Limb (tissue), 2 donors: ENCODE results near the gene SPTAN1.
"Not testable (repeated sequence)": the region's sequence is repeated elsewhere in the genome, so short reads cannot be mapped to it uniquely, and the experiment has no call there.

Experiments
- DNase-seq, 2 donors: peaks; one replicate each; pipeline ENCODE4 v3.0.0-alpha.2; 2016; ENCODE audit errors: extremely low spot score in 2 of 2

SPTAN1 gene

GRCh38 chr9:128631636-128632035, 79.2 kb downstream of the SPTAN1 start:
- no peak for DNase-seq

GRCh38 chr9:128632066-128632465, 79.7 kb downstream of the SPTAN1 start:
- DNase-seq: no peak

GRCh38 chr9:128632486-128632885, 80.1 kb downstream of the SPTAN1 start:
- no peak for DNase-seq

GRCh38 chr9:128633057-128633456, 80.7 kb downstream of the SPTAN1 start:
- DNase-seq: no peak

GRCh38 chr9:128633601-128634000, 81.2 kb downstream of the SPTAN1 start:
- no peak for DNase-seq

GRCh38 chr9:128634111-128634510, 81.7 kb downstream of the SPTAN1 start:
- no peak for DNase-seq

- DNase-seq: no peak
Measured at GRCh38 chr9:128634651-128635262, 82.4 kb downstream of the SPTAN1 start.

- DNase-seq: peak; percentile 60 to 70
Measured at GRCh38 chr9:128635266-128636023, 83.1 kb downstream of the SPTAN1 start.

- no peak for DNase-seq
Measured at GRCh38 chr9:128636024-128636390, 83.6 kb downstream of the SPTAN1 start.

GRCh38 chr9:128636556-128637530, 84.5 kb downstream of the SPTAN1 start:
- no peak for DNase-seq

GRCh38 chr9:128637656-128638055, 85.3 kb downstream of the SPTAN1 start:
- peak in 1 of 2 donors; percentile 44 for DNase-seq

GRCh38 chr9:128638580-128638979, 86.2 kb downstream of the SPTAN1 start:
- no peak for DNase-seq

GRCh38 chr9:128640603-128641002, 88.2 kb downstream of the SPTAN1 start:
- no peak for DNase-seq

- no peak for DNase-seq
Measured at GRCh38 chr9:128642675-128643245, 90.4 kb downstream of the SPTAN1 start.

- no peak for DNase-seq
Measured at GRCh38 chr9:128643519-128644300, 91.3 kb downstream of the SPTAN1 start.

- DNase-seq: not testable (repeated sequence)
Measured at GRCh38 chr9:128648206-128648605, 95.8 kb downstream of the SPTAN1 start.

GRCh38 chr9:128651798-128652197, 99.4 kb downstream of the SPTAN1 start:
- no peak for DNase-seq

- DNase-seq: no peak
Measured at GRCh38 chr9:128653908-128654307, 101.5 kb downstream of the SPTAN1 start.

GRCh38 chr9:128654481-128654880, 102.1 kb downstream of the SPTAN1 start:
- no peak for DNase-seq

GRCh38 chr9:128656416-128657343, 104.3 kb downstream of the SPTAN1 start, which contains the start of gene DYNC2I2:
Gene DYNC2I2, minus strand, starts transcription at chr9:128656847. Its CDS starts 121 bp downstream, at chr9:128656726.
- DNase-seq: peak; percentile 94 to 97
